B cell (primary cell): Measurements from ENCODE around the gene SMC3.

Experiments
- EZH2 ChIP-seq: IDR thresholded peaks from 2 replicates; pipeline ENCODE4 v1.6.1; 2012; ENCODE audit warnings: borderline replicate concordance, low read depth, mild to moderate bottlenecking, moderate library complexity, low read length; ENCODE audit not compliant: insufficient read depth, poor library complexity, severe bottlenecking
- TF ChIP-seq, protein P1 (sequence below): fragments of 200-600 bp; IDR thresholded peaks from one replicate; pipeline ENCODE4 v1.8.0; 2022; ENCODE audit warnings: antibody characterized with exemption, mild to moderate bottlenecking

DNA sequence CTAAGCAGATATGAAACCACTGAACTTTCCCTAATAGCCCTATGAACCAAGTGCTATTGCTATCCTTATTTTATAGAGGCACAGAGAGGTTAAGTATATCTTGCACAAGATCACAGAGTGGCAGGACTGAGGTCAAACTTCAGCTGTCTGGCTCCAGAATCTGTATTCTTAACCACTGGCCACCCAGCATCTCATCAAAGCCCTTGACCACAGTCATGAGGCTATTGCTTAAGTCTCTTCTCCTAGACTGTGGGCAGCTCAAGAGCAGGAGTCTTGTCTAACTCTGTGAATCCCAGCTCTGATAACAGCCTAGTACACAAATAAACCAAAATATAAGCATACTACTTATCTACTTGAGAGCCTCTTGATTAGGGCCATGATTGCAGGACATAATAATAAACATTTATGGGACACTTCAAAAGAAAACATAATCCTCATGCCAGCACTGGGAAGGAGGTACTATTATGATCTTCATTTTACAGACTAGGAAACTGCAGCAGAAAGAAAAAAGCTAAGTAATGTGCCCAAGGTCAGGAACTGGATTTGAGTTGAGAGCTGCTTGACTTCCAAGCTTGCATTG lies 22.4 kb upstream of the SMC3 start:
- TF ChIP-seq, protein P1, sequence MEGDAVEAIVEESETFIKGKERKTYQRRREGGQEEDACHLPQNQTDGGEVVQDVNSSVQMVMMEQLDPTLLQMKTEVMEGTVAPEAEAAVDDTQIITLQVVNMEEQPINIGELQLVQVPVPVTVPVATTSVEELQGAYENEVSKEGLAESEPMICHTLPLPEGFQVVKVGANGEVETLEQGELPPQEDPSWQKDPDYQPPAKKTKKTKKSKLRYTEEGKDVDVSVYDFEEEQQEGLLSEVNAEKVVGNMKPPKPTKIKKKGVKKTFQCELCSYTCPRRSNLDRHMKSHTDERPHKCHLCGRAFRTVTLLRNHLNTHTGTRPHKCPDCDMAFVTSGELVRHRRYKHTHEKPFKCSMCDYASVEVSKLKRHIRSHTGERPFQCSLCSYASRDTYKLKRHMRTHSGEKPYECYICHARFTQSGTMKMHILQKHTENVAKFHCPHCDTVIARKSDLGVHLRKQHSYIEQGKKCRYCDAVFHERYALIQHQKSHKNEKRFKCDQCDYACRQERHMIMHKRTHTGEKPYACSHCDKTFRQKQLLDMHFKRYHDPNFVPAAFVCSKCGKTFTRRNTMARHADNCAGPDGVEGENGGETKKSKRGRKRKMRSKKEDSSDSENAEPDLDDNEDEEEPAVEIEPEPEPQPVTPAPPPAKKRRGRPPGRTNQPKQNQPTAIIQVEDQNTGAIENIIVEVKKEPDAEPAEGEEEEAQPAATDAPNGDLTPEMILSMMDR: no peak
- no peak for TF ChIP-seq EZH2
